Measurements from ENCODE around the gene SEPHS2. TPM values are rescaled to one million over a fixed set of nuclear protein-coding genes. Genes with fewer than 3 reads are reported as not detected.
"Not testable (repeated sequence)": the region's sequence is repeated elsewhere in the genome, so short reads cannot be mapped to it uniquely, and the experiment has no call there.

Gene SEPHS2
- polyA plus RNA-seq, 3 donors: 94.8 to 105 (median 102) TPM

GRCh38 chr16:30470632-30470995 lies 24.9 kb upstream of the SEPHS2 start:
- no peak for DNase-seq (ENCODE audit: low read depth in 3 of 3, low spot score in 2 of 3)

GRCh38 chr16:30470170-30470512 lies 24.5 kb upstream of the SEPHS2 start:
- DNase-seq (ENCODE audit: low read depth in 3 of 3, low spot score in 2 of 3): no peak

GRCh38 chr16:30464078-30464477 lies 18.4 kb upstream of the SEPHS2 start:
- no peak for DNase-seq (ENCODE audit: low read depth in 3 of 3, low spot score in 2 of 3)

- DNase-seq (ENCODE audit: low read depth in 3 of 3, low spot score in 2 of 3): not testable (repeated sequence)
Observed at GRCh38 chr16:30461426-30461825, 15.8 kb upstream of the SEPHS2 start.

GRCh38 chr16:30459456-30459855 lies 13.8 kb upstream of the SEPHS2 start:
- no peak for DNase-seq (ENCODE audit: low read depth in 3 of 3, low spot score in 2 of 3)

- no peak for DNase-seq (ENCODE audit: low read depth in 3 of 3, low spot score in 2 of 3)
Observed at GRCh38 chr16:30458561-30459394, 13.1 kb upstream of the SEPHS2 start.

GRCh38 chr16:30457743-30458560 lies 12.3 kb upstream of the SEPHS2 start:
- DNase-seq (ENCODE audit: low read depth in 3 of 3, low spot score in 2 of 3): no peak

GRCh38 chr16:30457256-30457655 lies 11.6 kb upstream of the SEPHS2 start:
- DNase-seq (ENCODE audit: low read depth in 3 of 3, low spot score in 2 of 3): no peak

GRCh38 chr16:30456302-30456701 lies 10.6 kb upstream of the SEPHS2 start:
- no peak for DNase-seq (ENCODE audit: low read depth in 3 of 3, low spot score in 2 of 3)

GRCh38 chr16:30452709-30453580 lies 7.3 kb upstream of the SEPHS2 start:
- not testable (repeated sequence) for DNase-seq (ENCODE audit: low read depth in 3 of 3, low spot score in 2 of 3)

- no peak for DNase-seq (ENCODE audit: low read depth in 3 of 3, low spot score in 2 of 3)
Observed at GRCh38 chr16:30449116-30449435, 3.4 kb upstream of the SEPHS2 start.

- no peak for DNase-seq (ENCODE audit: low read depth in 3 of 3, low spot score in 2 of 3)
Observed at GRCh38 chr16:30447512-30448226, 2.0 kb upstream of the SEPHS2 start.

GRCh38 chr16:30446203-30446595 lies 525 bp upstream of the SEPHS2 start:
- DNase-seq (ENCODE audit: low read depth in 3 of 3, low spot score in 2 of 3): no peak

GRCh38 chr16:30445149-30445407 lies 596 bp downstream of the SEPHS2 start:
- DNase-seq (ENCODE audit: low read depth in 3 of 3, low spot score in 2 of 3): no peak

GRCh38 chr16:30444231-30445148 lies 1.2 kb downstream of the SEPHS2 start:
- DNase-seq (ENCODE audit: low read depth in 3 of 3, low spot score in 2 of 3): no peak

- DNase-seq (ENCODE audit: low read depth in 3 of 3, low spot score in 2 of 3): no peak
Observed at GRCh38 chr16:30443631-30444030, 2.0 kb downstream of the SEPHS2 start.

GRCh38 chr16:30439720-30440348 lies 5.8 kb downstream of the SEPHS2 start:
- no peak for DNase-seq (ENCODE audit: low read depth in 3 of 3, low spot score in 2 of 3)

- no peak for DNase-seq (ENCODE audit: low read depth in 3 of 3, low spot score in 2 of 3)
Observed at GRCh38 chr16:30438835-30439234, 6.8 kb downstream of the SEPHS2 start.

- no peak for DNase-seq (ENCODE audit: low read depth in 3 of 3, low spot score in 2 of 3)
Observed at GRCh38 chr16:30437511-30438046, 8.1 kb downstream of the SEPHS2 start.

Data from right renal cortex interstitium (tissue), 3 donors.